Trophoblast cell (in vitro differentiated cells and primary cell): ENCODE results near the gene ZMYND19.

Source experiments
- DNase-seq, 2 donors: peaks; one replicate each; pipeline ENCODE4 v3.0.0-alpha.2; 2016
- H2AFZ ChIP-seq: 2 replicates; pipeline ENCODE4 v1.6.1; 2013; ENCODE audit warnings: low read length, moderate library complexity, mild to moderate bottlenecking; ENCODE audit not compliant: insufficient read depth, poor library complexity
- H2AK5ac ChIP-seq: 2 replicates; pipeline ENCODE4 v1.6.1; 2013; ENCODE audit warnings: mild to moderate bottlenecking, low read length
- H2BK120ac ChIP-seq: 2 replicates; pipeline ENCODE4 v1.6.1; 2013; ENCODE audit warnings: low read length, mild to moderate bottlenecking, moderate library complexity; ENCODE audit not compliant: insufficient read depth, poor library complexity
- H2BK12ac ChIP-seq: 2 replicates; pipeline ENCODE4 v1.6.1; 2013; ENCODE audit warnings: mild to moderate bottlenecking, low read length, moderate library complexity
- H2BK5ac ChIP-seq: 2 replicates; pipeline ENCODE4 v1.6.1; 2013; ENCODE audit warnings: low read length, low read depth, moderate library complexity, mild to moderate bottlenecking; ENCODE audit not compliant: poor library complexity
- H3K14ac ChIP-seq: 2 replicates; pipeline ENCODE4 v1.6.1; 2013; ENCODE audit warnings: mild to moderate bottlenecking, low read length
- H3K18ac ChIP-seq: 2 replicates; pipeline ENCODE4 v1.6.1; 2013; ENCODE audit warnings: mild to moderate bottlenecking, low read length
- H3K23ac ChIP-seq: 2 replicates; pipeline ENCODE4 v1.6.1; 2013; ENCODE audit warnings: low read length
- H3K27ac ChIP-seq: 2 replicates; pipeline ENCODE4 v1.5.1; 2013; ENCODE audit warnings: low read depth, mild to moderate bottlenecking, inconsistent platforms, low read length, moderate library complexity
- H3K27me3 ChIP-seq: 2 replicates; pipeline ENCODE4 v1.6.1; 2013; ENCODE audit warnings: inconsistent platforms, mild to moderate bottlenecking, low read length, moderate library complexity; ENCODE audit not compliant: insufficient read depth
- H3K36me3 ChIP-seq, 2 experiments: 1 replicate in 1 of 2; 2 replicates in 1 of 2; pipeline ENCODE4 v1.6.1; 2013; ENCODE audit warnings: low read length in 2 of 2, mild to moderate bottlenecking in 2 of 2, moderate library complexity in 1 of 2; ENCODE audit not compliant: insufficient read depth in 2 of 2, control insufficient read depth in 1 of 2
- H3K4ac ChIP-seq: 2 replicates; pipeline ENCODE4 v1.6.1; 2013; ENCODE audit warnings: low read depth, mild to moderate bottlenecking, low read length, moderate library complexity
- H3K4me1 ChIP-seq, 2 experiments: 1 replicate in 1 of 2; 2 replicates in 1 of 2; pipeline ENCODE4 v1.6.1; 2013; ENCODE audit warnings: low read length in 2 of 2, mild to moderate bottlenecking in 2 of 2, moderate library complexity in 1 of 2; ENCODE audit not compliant: insufficient read depth in 2 of 2, control insufficient read depth in 1 of 2
- H3K4me2 ChIP-seq: 2 replicates; pipeline ENCODE4 v1.6.1; 2013; ENCODE audit warnings: inconsistent platforms, mild to moderate bottlenecking, low read length, moderate library complexity
- H3K4me3 ChIP-seq: 2 replicates; pipeline ENCODE4 v1.5.1; 2013; ENCODE audit warnings: mild to moderate bottlenecking, low read depth, low read length, inconsistent platforms
- H3K79me1 ChIP-seq: one replicate; pipeline ENCODE4 v1.6.1; 2013; ENCODE audit warnings: low read length
- H3K79me2 ChIP-seq: 2 replicates; pipeline ENCODE4 v1.6.1; 2013; ENCODE audit warnings: low read length, mild to moderate bottlenecking; ENCODE audit not compliant: control insufficient read depth, insufficient read depth, poor library complexity
- H3K9ac ChIP-seq: 2 replicates; pipeline ENCODE4 v1.6.1; 2013; ENCODE audit warnings: mild to moderate bottlenecking, low read length
- H3K9me3 ChIP-seq: 2 replicates; pipeline ENCODE4 v1.6.1; 2013; ENCODE audit warnings: low read depth, mild to moderate bottlenecking, control low read depth, inconsistent platforms, low read length; ENCODE audit not compliant: insufficient read depth
- H4K12ac ChIP-seq: 2 replicates; pipeline ENCODE4 v1.6.1; 2013; ENCODE audit warnings: low read depth, mild to moderate bottlenecking, low read length, moderate library complexity
- H4K8ac ChIP-seq: 2 replicates; pipeline ENCODE4 v1.6.1; 2013; ENCODE audit warnings: low read depth, mild to moderate bottlenecking, low read length, moderate library complexity
- H4K91ac ChIP-seq: one replicate; pipeline ENCODE4 v1.6.1; 2013; ENCODE audit warnings: low read depth, mild to moderate bottlenecking, low read length, moderate library complexity
- WGBS: extraction: QIAGEN DNeasy Blood & Tissue Kit; methylation state at CpG from one replicate; pipeline ENCODE4 v1.1.7; 2013; ENCODE audit warnings: missing lambda C conversion rate; ENCODE audit not compliant: insufficient read length, insufficient coverage; ENCODE audit errors: extremely low coverage; 5-methylcytosine and 5-hydroxymethylcytosine counted together

Gene ZMYND19

DNA sequence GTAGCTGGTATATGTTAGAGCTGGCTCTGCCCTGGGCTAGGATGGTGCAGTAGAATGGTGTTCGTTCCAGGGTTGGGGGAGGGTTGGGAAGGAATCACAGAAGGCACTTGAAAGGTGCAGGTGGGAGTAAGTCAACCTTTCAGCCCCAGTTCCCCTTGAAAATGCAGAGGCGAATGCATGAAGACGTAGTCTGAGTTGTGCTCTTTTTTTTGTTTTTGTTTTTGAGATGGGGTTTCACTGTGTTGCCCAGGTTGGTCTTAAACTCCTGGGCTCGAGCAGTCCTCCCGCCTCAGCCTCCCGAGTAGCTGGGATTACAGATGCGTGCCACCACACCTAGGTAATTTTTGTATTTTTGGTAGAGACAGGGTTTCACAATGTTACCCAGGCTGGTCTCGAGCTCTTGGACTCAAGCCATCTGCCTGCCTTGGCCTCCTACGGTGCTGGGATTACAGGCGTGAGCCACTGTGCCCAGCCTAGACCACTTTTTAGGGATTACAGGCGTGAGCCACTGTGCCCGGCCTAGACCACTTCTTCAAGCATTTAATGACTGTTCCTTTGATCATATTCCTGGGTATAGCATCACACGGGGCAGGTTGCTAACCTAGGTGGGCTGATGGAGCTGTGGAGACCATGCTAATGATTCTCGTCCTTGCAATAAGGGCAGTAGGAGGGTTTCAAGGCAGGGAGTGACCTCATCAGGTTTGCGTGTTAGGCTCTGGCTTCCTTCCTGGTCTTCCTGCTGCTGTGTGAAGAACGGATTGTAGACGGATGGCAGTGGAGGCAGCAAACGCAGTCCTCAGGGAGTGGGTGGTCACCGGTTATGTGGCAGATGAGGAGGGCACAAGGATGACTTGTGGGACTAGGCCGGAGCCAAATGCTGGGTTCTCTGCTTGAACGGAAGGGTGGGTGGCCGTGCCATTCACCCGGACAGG lies 42.2 kb upstream of the ZMYND19 start:
- no peaks in the 10 kb centered on the region for H3K27me3 ChIP-seq
- H3K36me3 ChIP-seq: no peaks in the 10 kb centered on the region
- H3K4ac ChIP-seq: peak overlapping the region; percentile 63
- H3K14ac ChIP-seq: no peak overlapping the region
- no peak overlapping the region for H2BK12ac ChIP-seq
- H2BK120ac ChIP-seq: no peak overlapping the region
- DNase-seq: no peak
- H3K27ac ChIP-seq: no peak overlapping the region
- H4K91ac ChIP-seq: no peak overlapping the region
- H3K23ac ChIP-seq: no peak overlapping the region
- peaks cover 18% of the 10 kb centered on the region for H3K79me2 ChIP-seq
- H3K18ac ChIP-seq: no peak overlapping the region
- H2AFZ ChIP-seq: peak overlapping the region; percentile 44
- no peaks in the 10 kb centered on the region for H3K9me3 ChIP-seq
- no peak overlapping the region for H4K8ac ChIP-seq
- WGBS: no CpG with 5 or more reads among the region's 23 CpGs
- H3K4me2 ChIP-seq: no peak overlapping the region
- H3K4me1 ChIP-seq: peaks cover 2 to 4% of the 10 kb centered on the region in 2 experiments
- H2BK5ac ChIP-seq: no peak overlapping the region
- no peak overlapping the region for H2AK5ac ChIP-seq
- no peaks in the 10 kb centered on the region for H3K79me1 ChIP-seq
- H4K12ac ChIP-seq: no peak overlapping the region
- H3K4me3 ChIP-seq: no peak overlapping the region
- H3K9ac ChIP-seq: no peak overlapping the region

DNA sequence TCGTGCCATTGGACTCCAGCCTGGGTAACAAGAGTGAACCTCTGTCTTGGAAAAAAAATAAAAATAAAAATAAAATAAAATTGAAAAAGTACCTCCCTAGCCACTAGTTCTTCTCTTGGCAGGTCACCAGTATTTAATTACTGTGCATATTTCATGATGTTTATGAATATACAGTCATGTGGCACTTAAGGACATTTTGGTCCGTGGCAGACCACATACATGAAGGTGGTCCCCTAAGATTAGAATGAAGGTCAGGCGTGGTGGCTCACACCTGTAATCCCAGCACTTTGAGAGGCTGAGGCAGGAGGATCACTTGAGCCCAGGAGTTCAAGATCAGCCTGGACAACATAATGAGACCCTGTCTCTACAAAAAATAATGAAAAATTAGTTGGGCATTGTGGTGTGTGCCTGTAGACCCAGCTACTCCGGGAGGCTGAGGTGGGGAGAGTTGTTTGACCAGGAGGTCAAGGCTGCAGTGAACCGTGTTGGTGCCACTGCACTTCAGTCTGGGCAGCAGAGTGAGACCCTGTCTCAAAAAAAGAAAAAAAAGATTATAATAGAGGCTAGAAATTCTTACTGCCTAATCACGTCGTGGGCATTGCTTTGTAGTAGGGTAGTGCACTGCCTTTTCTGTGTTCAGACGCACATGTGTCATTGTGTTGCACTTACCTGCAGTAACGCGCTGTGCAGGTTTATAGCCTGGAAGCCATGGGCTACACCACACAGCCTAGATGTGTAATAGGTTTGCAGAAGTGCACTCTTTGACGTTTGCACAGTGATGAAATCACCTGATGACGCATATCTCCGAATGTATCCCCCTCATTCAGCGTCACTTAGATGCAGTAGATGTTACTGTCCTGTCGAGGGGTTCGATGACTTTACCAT lies 41.3 kb upstream of the ZMYND19 start:
- Histone ChIP-seq H2BK5ac (no peak overlapping the region), H2AFZ (no peak overlapping the region), H3K23ac (no peak overlapping the region), H3K79me2 (peaks cover 21% of the 10 kb centered on the region), H4K8ac (no peak overlapping the region), H3K18ac (no peak overlapping the region), H4K12ac (no peak overlapping the region), H2BK120ac (no peak overlapping the region), H2BK12ac (no peak overlapping the region), H3K4me2 (no peak overlapping the region), H3K4me1 (peaks cover 2 to 4% of the 10 kb centered on the region in 2 experiments), H3K36me3 (no peaks in the 10 kb centered on the region), H4K91ac (no peak overlapping the region), H3K79me1 (no peaks in the 10 kb centered on the region), H3K9me3 (no peaks in the 10 kb centered on the region), H3K14ac (no peak overlapping the region), H3K4me3 (no peak overlapping the region), H3K27ac (no peak overlapping the region), H2AK5ac (no peak overlapping the region), H3K4ac (no peak overlapping the region), H3K27me3 (no peaks in the 10 kb centered on the region), H3K9ac (no peak overlapping the region)
- DNase-seq: no peak
- WGBS: no CpG with 5 or more reads among the region's 16 CpGs

DNA sequence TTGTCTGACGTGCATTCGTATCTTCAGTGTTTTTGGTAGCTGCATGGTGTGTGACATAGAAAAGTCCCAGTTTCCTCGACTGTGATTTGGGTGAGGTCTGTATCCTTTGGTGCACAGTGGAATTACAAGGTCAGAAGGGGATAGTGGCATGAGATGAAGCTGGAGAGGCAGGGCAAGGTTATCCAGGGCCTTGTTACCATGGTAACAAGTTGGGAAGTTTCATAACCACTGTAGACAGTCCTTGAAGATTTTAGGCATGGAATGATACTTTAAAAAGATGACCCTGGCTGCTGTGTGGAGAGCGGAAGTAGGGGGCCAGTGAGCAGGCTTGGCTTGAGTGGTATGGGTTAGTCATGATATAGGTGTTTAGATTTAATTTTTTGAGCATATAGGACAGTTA lies 40.4 kb upstream of the ZMYND19 start:
- no CpG with 5 or more reads among the region's 4 CpGs for WGBS

DNA sequence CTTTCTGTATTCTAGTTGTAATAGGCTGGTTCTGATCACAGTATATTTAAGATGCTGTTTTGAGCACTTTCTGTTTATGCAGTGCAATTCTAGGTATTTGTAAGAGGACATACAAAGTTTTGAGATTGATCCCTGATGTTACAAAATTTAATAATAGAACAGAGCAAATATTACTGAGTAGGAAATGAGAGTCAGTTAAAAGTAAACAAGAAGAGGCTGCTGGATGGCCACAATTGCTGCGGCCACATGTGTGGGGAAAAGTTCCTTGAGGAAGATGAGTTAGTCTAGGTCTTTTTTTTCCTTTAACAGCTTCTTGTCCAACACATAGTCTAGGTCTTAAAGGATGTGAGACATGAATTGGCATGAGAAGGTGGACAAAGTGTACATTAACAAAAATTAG lies 39.8 kb upstream of the ZMYND19 start:
- Histone ChIP-seq H2AK5ac (no peak overlapping the region), H3K14ac (no peak overlapping the region), H3K27me3 (no peaks in the 10 kb centered on the region), H2BK12ac (no peak overlapping the region), H2AFZ (no peak overlapping the region), H3K79me1 (no peaks in the 10 kb centered on the region), H3K9me3 (no peaks in the 10 kb centered on the region), H3K27ac (no peak overlapping the region), H3K4ac (peak overlapping the region; percentile 64), H3K79me2 (peaks cover 22% of the 10 kb centered on the region), H3K4me2 (no peak overlapping the region), H3K18ac (no peak overlapping the region), H2BK5ac (no peak overlapping the region), H3K9ac (no peak overlapping the region), H3K36me3 (no peaks in the 10 kb centered on the region), H4K12ac (no peak overlapping the region), H3K4me1 (peaks cover 2 to 4% of the 10 kb centered on the region in 2 experiments), H4K91ac (no peak overlapping the region), H2BK120ac (no peak overlapping the region), H3K23ac (no peak overlapping the region), H4K8ac (no peak overlapping the region), H3K4me3 (no peak overlapping the region)
- no peak for DNase-seq
- no CpG with 5 or more reads among the region's 1 CpG for WGBS

More for the DNA sequence above, 40.4 kb upstream of the ZMYND19 start:
- H3K18ac ChIP-seq: no peak overlapping the region
- no peaks in the 10 kb centered on the region for H3K36me3 ChIP-seq
- no peak overlapping the region for H2BK120ac ChIP-seq
- peak overlapping the region; percentile 80 for H3K4ac ChIP-seq
- peaks cover 2 to 4% of the 10 kb centered on the region in 2 experiments for H3K4me1 ChIP-seq
- H3K23ac ChIP-seq: no peak overlapping the region
- H2AK5ac ChIP-seq: no peak overlapping the region
- no peak overlapping the region for H4K12ac ChIP-seq
- no peak overlapping the region for H3K9ac ChIP-seq
- H2AFZ ChIP-seq: no peak overlapping the region
- no peak overlapping the region for H3K4me2 ChIP-seq
- no peaks in the 10 kb centered on the region for H3K9me3 ChIP-seq
- no peak overlapping the region for H4K8ac ChIP-seq
- no peak overlapping the region for H3K4me3 ChIP-seq
- H3K27me3 ChIP-seq: no peaks in the 10 kb centered on the region
- H3K79me1 ChIP-seq: no peaks in the 10 kb centered on the region
- no peak overlapping the region for H4K91ac ChIP-seq
- no peak overlapping the region for H2BK12ac ChIP-seq
- no peak for DNase-seq
- peaks cover 22% of the 10 kb centered on the region for H3K79me2 ChIP-seq
- H2BK5ac ChIP-seq: no peak overlapping the region
- no peak overlapping the region for H3K14ac ChIP-seq
- H3K27ac ChIP-seq: no peak overlapping the region
